ENCODE results near the gene LPAR1. TPM values are rescaled to one million over a fixed set of nuclear protein-coding genes. Genes with fewer than 3 reads are reported as not detected.

LPAR1 gene
- total RNA-seq, 4 donors from 2014 or later: 25.1 to 93.0 (median 64.8) TPM

GRCh38 chr9:110900917-110901316, 137.4 kb downstream of the LPAR1 start:
- DNase-seq (ENCODE audit: low spot score): no peak
- peak; percentile 37 for ATAC-seq (ENCODE audit: low FRiP score)
- TF ChIP-seq CTCF (IDR thresholded peaks at IDR 0.05): no peak

- ATAC-seq (ENCODE audit: low FRiP score) (no peak), DNase-seq (ENCODE audit: low spot score) (no peak)
- TF ChIP-seq CTCF (IDR thresholded peaks at IDR 0.05): no peak
These were observed 137.8 kb downstream of the LPAR1 start for GRCh38 chr9:110900456-110900855.

DNA sequence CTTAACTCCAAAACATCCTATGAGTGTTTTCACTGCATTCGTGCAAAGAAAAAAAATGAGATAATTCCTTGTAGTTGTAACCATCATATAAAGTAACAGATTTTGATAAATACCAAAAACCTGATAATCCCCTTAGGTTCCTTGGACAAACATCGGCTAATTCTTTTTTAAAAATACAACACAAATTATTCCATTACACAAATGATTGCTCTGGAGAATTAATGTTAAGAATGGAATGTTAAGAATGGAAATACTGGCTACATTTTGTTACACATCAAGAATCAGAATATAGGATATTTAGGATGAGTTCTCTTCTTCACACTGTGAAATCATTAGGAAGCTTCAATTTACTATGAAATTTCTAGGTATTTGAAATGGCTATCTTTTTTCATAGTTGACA, 139.4 kb downstream of the LPAR1 start:
- DNase-seq (ENCODE audit: low spot score): no peak
- no peak for ATAC-seq (ENCODE audit: low FRiP score)
- TF ChIP-seq CTCF (IDR thresholded peaks at IDR 0.05): no peak

DNA sequence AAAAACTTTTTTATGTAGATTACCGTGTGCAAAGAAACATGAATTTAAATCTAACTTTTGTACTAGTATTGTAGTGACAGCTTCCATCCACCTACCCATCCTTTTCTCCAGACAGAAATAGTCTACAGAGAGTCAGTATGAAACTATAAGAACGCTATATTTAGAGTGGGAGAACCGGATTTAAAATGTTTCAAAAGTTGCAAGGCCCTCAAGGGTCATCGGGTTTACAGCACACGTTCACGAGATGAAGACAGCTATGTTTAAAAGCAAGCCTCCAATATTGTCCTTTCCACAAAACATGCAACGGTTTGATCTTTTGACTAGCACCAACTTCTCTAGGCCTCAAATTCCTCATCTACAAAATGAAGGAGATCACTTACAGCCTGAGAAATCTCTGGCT, 139.9 kb downstream of the LPAR1 start:
- ATAC-seq (ENCODE audit: low FRiP score): no peak
- no peak for DNase-seq (ENCODE audit: low spot score)
- TF ChIP-seq CTCF (IDR thresholded peaks at IDR 0.05): no peak

- no peak for ATAC-seq (ENCODE audit: low FRiP score)
- TF ChIP-seq CTCF (IDR thresholded peaks at IDR 0.05): no peak
- no peak for DNase-seq (ENCODE audit: low spot score)
These were observed 140.3 kb downstream of the LPAR1 start for GRCh38 chr9:110897943-110898342.

GRCh38 chr9:110895147-110895905, 142.9 kb downstream of the LPAR1 start:
- DNase-seq (ENCODE audit: low spot score): no peak
- no peak for TF ChIP-seq CTCF (IDR thresholded peaks at IDR 0.05)
- ATAC-seq (ENCODE audit: low FRiP score): peak; percentile 25

DNA sequence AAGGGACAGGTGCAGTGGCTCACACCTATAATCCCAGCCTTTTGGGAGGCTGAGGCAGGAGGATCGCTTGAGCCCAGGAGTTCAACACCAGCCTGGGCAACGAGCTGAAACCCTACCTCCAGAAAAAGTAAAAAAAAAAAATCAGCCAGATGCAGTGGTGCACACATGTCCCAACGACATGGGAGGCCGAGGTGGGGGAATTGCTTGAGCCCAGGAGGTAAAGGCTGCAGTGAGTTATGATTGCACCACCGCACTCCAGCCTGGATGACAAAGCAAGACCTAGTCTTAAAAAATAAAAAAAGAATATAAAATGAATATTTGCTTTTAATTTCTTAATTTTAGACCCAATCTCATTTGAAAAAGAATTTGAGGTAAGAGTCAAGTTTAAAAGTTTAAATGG, 143.5 kb downstream of the LPAR1 start:
- no peak for TF ChIP-seq CTCF (IDR thresholded peaks at IDR 0.05)
- DNase-seq (ENCODE audit: low spot score) (no peak), ATAC-seq (ENCODE audit: low FRiP score) (no peak)
